Mesodermal cell (in vitro differentiated cells): Measurements from ENCODE around the gene SCFD2.

Experiments used
- H3K27ac ChIP-seq: 2 replicates; pipeline ENCODE4 v1.7.0; 2013; ENCODE audit warnings: mild to moderate bottlenecking, low read depth, low read length, moderate library complexity; ENCODE audit not compliant: severe bottlenecking
- H3K36me3 ChIP-seq: 2 replicates; pipeline ENCODE4 v1.7.1; 2013; ENCODE audit warnings: mild to moderate bottlenecking, low read length, moderate library complexity; ENCODE audit not compliant: control insufficient read depth, insufficient read depth
- H3K4me1 ChIP-seq: one replicate; pipeline ENCODE4 v1.7.1; 2013; ENCODE audit warnings: mild to moderate bottlenecking, low read length; ENCODE audit not compliant: insufficient read depth, control insufficient read depth, poor library complexity, severe bottlenecking
- H3K4me3 ChIP-seq: 2 replicates; pipeline ENCODE4 v1.7.0; 2013; ENCODE audit warnings: low read length, control low read depth, mild to moderate bottlenecking; ENCODE audit not compliant: insufficient read depth, poor library complexity, severe bottlenecking; ENCODE audit errors: extremely low read depth
- H3K9me3 ChIP-seq: 2 replicates; pipeline ENCODE4 v1.7.1; 2013; ENCODE audit warnings: mild to moderate bottlenecking, low read length, moderate library complexity; ENCODE audit not compliant: control insufficient read depth
- WGBS, 2 experiments: methylation state at CpG; one replicate each; pipeline ENCODE4 v1.1.5; 2013; ENCODE audit warnings: missing lambda C conversion rate in 2 of 2; ENCODE audit not compliant: insufficient coverage in 2 of 2; 5-methylcytosine and 5-hydroxymethylcytosine counted together

Gene SCFD2

DNA sequence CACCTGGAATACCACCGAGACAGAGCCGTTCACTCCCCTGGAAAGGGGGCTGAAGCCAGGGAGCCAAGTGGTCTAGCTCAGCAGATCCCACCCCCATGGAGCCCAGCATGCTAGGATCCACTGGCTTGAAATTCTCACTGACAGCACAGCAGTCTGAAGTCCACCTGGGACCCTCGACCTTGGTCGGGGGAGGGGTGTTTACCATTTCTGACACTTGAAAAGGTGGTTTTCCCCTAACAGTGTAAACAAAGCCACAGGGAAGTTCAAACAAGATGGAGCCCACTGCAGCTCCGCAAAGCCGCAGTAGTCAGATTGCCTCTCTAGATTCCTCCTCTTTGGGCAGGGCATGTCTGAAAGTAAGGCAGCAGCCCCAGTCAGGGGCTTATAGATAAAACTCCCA, 260.5 kb downstream of the SCFD2 start:
- H3K9me3 ChIP-seq: peaks cover 4% of the 10 kb centered on the region
- 84 to 97% methylated on average over 6 of the region's 6 CpGs for WGBS, 2 experiments
- H3K4me3 ChIP-seq: no peak overlapping the region
- H3K4me1 ChIP-seq: peaks cover 8% of the 10 kb centered on the region
- H3K27ac ChIP-seq: no peak overlapping the region
- no peaks in the 10 kb centered on the region for H3K36me3 ChIP-seq

DNA sequence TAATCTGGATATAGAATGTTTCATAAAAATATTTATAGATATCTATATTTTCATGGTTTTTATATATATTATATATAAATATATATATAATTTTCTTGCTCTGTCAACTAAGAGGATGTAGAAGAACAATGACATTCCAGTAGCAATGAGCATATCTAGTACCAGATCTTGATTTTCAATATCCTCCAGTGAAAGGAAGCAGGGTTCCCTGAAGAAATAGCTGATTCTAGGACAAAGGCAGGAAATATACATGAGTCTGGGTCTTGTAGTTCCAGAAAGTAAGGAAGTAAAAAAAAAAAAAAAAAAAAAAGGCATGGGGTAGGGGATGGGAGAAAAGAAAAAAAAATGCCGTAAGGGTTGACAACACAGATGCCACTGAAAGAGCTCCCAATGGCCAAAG, 262.4 kb downstream of the SCFD2 start:
- no peaks in the 10 kb centered on the region for H3K36me3 ChIP-seq
- H3K4me3 ChIP-seq: no peak overlapping the region
- H3K9me3 ChIP-seq: peaks cover 4% of the 10 kb centered on the region
- WGBS, 2 experiments: no CpG with 5 or more reads among the region's 1 CpG
- no peak overlapping the region for H3K27ac ChIP-seq
- H3K4me1 ChIP-seq: peaks cover 10% of the 10 kb centered on the region

DNA sequence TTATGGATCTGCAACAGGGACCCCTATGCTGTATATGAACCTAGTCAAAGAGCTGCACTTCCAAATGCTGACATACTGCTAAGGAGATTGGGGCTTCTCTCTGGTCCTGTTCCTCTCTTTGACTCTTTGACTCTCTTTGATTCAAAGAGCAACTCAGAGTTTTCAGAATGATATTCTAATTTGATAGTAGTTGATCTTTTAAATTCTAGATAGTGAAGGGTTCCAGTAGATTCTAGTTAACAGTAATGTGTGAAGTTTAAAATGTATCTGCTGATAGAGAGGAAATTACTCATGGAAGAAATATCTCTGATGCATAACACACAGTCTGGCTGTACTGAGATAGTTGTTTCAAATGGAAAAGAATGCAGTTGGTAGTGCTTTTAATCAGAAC, 264.7 kb downstream of the SCFD2 start:
- Histone ChIP-seq H3K27ac (peak overlapping the region; percentile 81), H3K9me3 (peaks cover 4% of the 10 kb centered on the region), H3K4me3 (no peak overlapping the region), H3K4me1 (peaks cover 13% of the 10 kb centered on the region), H3K36me3 (no peaks in the 10 kb centered on the region)

DNA sequence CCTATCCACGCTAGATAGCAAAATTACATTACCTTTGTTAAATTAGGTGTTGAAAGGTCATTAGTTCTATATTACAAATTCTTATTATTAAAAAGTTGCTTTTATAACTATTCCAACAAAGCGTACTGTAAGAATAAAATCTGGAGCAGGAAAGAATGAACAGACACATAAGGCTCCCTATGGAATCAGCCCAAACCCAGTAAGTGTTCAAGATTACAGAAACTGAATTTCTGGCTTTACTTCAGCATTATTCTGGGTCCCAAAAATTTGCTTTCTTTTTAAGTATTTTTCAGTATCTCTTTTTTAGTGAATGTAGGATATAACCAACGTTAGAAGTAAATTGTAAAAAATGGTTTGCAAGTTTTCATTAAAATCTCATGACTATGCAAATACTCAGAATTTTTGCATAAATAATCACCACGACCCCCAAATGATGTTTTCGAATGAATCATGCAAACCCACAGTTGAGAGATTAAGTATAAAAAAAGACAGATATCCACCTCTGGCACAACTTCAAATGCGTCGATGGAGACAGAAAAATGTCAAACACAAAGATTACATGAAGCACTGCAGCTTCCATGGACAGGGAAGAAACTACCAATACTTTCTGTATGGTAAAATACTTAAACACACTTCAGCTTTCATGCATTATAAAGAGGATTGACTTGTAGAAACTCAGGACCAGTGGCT, 265.2 kb downstream of the SCFD2 start:
- peaks cover 13% of the 10 kb centered on the region for H3K4me1 ChIP-seq
- H3K9me3 ChIP-seq: peaks cover 4% of the 10 kb centered on the region
- no peaks in the 10 kb centered on the region for H3K36me3 ChIP-seq
- no peak overlapping the region for H3K4me3 ChIP-seq
- peak overlapping the region; percentile 81 for H3K27ac ChIP-seq
- WGBS, 2 experiments: 100% methylated on average over 1 of the region's 7 CpGs; no CpG with 5 or more reads in 1 of the 2 experiments

DNA sequence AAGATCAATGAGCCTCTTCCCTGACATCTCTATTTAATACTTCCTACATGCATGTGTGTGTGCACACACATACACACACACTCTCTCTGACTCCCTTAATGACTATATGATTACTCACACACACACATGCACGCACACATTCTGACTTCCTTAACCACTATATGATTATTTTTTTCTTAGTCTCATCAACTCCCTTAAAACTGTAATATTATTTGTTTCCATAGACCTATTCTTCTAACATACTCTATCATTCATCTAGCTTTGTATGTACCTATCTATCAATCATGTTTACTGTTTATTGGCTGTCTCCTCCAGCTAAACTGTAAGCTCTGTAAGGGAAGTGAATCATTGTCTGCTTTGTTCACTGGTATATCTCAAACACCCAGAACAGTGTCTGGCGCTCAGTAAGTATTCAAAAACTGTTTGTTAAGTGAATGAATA, 267.2 kb downstream of the SCFD2 start:
- H3K4me1 ChIP-seq: peaks cover 13% of the 10 kb centered on the region
- 91 to 100% methylated on average over 1 of the region's 2 CpGs for WGBS, 2 experiments
- H3K36me3 ChIP-seq: no peaks in the 10 kb centered on the region
- H3K4me3 ChIP-seq: no peak overlapping the region
- peaks cover 4% of the 10 kb centered on the region for H3K9me3 ChIP-seq
- peak overlapping the region; percentile 41 for H3K27ac ChIP-seq

DNA sequence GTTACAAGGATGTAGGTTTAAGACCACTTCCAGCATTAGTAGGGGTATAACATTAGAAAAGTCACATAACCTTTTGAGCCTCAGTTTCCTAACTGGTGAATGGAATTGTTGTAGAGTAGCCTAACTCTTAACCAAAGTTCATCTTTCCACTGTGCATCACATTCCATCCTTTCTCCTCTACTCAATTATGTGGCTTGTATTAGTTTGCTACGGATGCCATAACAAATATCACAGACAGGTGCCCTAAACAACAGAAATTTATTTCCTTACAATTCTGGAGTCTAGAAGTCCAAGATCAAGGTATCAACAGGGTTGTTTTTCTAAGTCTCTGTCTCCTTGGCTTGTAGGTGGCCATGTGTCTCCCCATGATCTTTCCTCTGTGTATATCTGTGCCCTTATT, 271.8 kb downstream of the SCFD2 start:
- WGBS, 2 experiments: 50% methylated on average over 1 of the region's 1 CpG; no CpG with 5 or more reads in 1 of the 2 experiments
- no peak overlapping the region for H3K4me3 ChIP-seq

DNA sequence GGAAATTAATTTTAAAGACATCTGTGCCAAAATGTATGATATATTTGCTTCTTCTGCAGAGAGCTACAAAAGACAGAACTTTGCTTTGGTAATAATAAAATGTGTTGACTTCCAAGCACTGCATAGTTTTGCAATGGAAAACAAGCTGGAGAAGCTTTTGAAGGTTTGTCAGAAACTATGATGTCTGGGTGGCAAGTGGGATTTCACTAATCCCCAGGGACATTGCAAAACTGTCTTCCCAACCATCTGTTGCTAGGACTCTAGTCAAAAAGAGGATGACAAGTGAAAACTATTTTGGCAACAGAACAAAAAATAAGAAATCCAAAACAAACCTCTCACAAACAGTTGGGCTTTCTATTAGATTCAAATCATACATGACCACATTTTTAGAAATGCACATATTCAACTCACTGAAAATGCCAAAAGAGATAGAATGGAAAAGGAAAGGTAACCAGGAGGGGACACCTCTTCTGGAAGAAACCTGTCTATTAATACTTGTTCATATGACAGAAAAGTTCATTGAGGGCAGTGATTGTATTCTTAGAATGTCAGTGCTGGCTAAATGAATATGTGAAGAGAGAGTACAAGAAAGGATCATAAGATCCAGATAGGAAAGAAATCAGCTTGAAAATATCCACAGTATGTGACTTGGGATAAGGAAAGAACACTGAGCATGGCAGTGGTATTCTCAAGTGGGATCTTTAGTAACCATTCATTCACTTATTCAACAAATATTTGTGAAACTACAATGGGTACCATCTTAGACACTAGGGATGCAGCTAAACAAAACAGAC, 275.7 kb downstream of the SCFD2 start:
- H3K4me1 ChIP-seq: no peaks in the 10 kb centered on the region
- no peak overlapping the region for H3K4me3 ChIP-seq
- H3K36me3 ChIP-seq: no peaks in the 10 kb centered on the region
- peaks cover 6% of the 10 kb centered on the region for H3K9me3 ChIP-seq
- H3K27ac ChIP-seq: no peak overlapping the region

More for the DNA sequence above, 271.8 kb downstream of the SCFD2 start:
- H3K36me3 ChIP-seq: no peaks in the 10 kb centered on the region
- no peak overlapping the region for H3K27ac ChIP-seq
- peaks cover 5% of the 10 kb centered on the region for H3K4me1 ChIP-seq
- no peaks in the 10 kb centered on the region for H3K9me3 ChIP-seq

DNA sequence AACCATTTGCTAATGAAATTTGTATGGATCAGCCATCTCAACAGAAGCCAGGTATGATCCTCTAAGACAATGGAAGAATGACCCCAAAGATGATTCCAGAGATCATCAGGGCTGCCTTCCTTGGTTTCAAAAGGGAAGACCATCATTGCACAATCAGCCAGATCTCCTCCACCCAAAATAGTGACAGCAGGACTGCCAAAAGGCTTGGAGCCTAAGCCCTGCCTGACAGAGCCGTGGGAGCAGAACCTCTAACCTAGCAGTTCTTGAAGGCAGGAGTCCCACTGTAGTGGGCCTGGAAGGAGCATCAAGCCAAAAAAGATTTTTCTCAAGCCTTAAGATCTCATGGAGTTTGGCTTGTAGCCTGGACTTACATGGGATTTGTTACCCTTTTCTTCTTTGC, 277.7 kb downstream of the SCFD2 start:
- H3K4me1 ChIP-seq: no peaks in the 10 kb centered on the region
- no peak overlapping the region for H3K27ac ChIP-seq
- no peaks in the 10 kb centered on the region for H3K36me3 ChIP-seq
- no peak overlapping the region for H3K4me3 ChIP-seq
- WGBS, 2 experiments: 17 to 33% methylated on average over 1 of the region's 1 CpG
- peaks cover 9% of the 10 kb centered on the region for H3K9me3 ChIP-seq

DNA sequence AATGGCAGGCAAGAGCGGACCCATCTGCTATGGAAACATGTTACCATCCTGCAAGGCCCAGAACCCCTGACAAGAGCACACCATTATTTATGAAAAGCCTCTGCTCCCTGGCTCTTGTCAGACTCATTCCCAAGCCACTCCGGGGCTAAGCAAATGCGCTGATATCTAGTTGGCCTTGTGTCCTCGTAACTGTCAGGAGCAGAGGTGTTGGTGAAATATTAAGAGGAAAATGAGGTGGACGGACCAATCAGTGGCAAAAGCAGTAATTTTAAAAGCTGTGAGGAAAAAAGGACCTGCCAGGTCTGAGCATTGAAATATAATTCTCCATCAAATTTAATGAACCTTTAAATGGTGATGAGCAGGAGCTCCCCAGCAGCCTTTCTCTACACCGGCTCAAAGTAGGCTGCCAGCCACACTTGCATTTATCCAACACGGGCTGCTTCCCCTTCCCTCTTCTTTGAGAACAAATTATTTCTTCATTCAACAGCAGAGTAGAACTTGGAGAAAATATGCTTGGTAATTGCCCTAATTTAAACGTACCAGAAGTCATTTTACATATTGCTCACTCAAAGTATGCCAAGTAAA, 289.4 kb downstream of the SCFD2 start:
- H3K4me1 ChIP-seq: no peaks in the 10 kb centered on the region
- WGBS, 2 experiments: 92 to 93% methylated on average over 3 to 4 of the region's 8 CpGs
- no peaks in the 10 kb centered on the region for H3K9me3 ChIP-seq
- no peaks in the 10 kb centered on the region for H3K36me3 ChIP-seq
- H3K27ac ChIP-seq: no peak overlapping the region
- no peak overlapping the region for H3K4me3 ChIP-seq

DNA sequence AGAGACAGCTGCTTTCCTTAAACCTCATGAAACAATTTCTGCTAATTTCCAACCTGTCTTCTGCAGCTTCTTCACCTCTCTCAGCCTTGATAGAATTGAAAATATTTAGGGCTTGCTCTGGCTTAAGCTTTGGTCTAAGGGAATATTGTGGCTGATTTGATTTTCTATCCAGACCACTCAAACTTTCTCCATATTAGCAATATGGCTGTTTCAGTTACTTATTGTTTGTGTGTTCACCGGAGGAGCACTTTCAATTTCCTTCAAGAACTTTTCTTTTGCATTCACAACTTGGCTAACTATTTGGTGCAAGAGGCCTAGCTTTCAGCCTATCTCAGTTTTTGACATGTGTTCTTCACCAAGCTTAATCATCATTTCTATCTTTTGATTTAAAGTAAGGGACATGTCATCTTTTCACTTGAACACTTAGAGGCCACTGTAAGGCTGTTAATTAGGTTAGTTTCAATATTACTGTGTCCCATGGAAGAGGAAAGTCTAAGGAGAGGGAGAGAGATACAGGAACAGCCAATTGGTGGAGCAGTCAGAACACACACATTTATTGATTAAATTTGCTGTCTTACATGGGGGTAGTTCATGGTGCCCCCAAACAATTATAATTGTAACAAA, 290.6 kb downstream of the SCFD2 start:
- Histone ChIP-seq H3K4me3 (no peak overlapping the region), H3K9me3 (no peaks in the 10 kb centered on the region), H3K36me3 (no peaks in the 10 kb centered on the region), H3K27ac (no peak overlapping the region), H3K4me1 (no peaks in the 10 kb centered on the region)
- WGBS, 2 experiments: no CpG with 5 or more reads among the region's 1 CpG
